ENCODE results near the gene NINJ2. TPM values are rescaled to one million over a fixed set of nuclear protein-coding genes. Genes with fewer than 3 reads are reported as not detected.

Gene NINJ2
- total RNA-seq, 4 donors from 2014 or later: 2.2 to 14.9 (median 4.5) TPM

DNA sequence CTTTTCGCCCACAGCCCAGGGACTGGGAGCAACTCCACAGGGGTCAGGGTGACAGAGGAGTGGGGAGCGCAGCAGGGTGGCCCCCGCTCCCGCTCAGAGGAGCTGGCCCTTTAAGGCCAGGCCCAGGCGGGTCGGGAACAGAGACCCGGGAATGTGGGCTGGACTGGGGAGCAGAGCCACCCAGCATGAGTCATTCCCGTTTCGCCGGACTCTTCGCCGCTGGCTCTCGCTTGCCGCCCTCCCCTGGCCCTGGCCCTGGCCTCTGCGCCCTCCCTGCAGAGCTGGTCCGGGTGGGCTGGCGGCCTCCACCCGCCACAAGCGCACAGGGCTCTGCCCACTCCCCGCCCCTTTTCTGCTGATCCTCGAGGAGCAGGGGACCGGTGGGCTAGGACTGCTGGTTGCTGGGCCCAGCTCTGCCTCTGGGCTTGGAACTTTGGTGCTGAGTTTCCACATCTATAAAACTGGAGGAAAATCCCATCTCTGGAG, 92.8 kb downstream of the NINJ2 start:
- Histone ChIP-seq H3K36me3 (no peaks in the 10 kb centered on the region), H3K27me3 (no peaks in the 10 kb centered on the region), H3K27ac (peak overlapping the region; percentile 90 to 96 (median 95)), H3K9me3 (no peaks in the 10 kb centered on the region), H3K4me3 (peak overlapping the region; percentile 36 to 76 (median 62)), H3K4me1 (peaks cover 21 to 65% (median 34%) of the 10 kb centered on the region in 3 donors)
- no peak for DNase-seq
- WGBS, 2 donors: 0% methylated on average over 2 of the region's 22 CpGs; no CpG with 5 or more reads in 1 of the 2 donors
- intact Hi-C loops (cut with DNase I): loop anchor here (5.0 to 10.0 kb wide), 2 partner anchors 74 to 182 kb away; partner anchors contain the start of gene WNK1
- TF ChIP-seq, protein P1, sequence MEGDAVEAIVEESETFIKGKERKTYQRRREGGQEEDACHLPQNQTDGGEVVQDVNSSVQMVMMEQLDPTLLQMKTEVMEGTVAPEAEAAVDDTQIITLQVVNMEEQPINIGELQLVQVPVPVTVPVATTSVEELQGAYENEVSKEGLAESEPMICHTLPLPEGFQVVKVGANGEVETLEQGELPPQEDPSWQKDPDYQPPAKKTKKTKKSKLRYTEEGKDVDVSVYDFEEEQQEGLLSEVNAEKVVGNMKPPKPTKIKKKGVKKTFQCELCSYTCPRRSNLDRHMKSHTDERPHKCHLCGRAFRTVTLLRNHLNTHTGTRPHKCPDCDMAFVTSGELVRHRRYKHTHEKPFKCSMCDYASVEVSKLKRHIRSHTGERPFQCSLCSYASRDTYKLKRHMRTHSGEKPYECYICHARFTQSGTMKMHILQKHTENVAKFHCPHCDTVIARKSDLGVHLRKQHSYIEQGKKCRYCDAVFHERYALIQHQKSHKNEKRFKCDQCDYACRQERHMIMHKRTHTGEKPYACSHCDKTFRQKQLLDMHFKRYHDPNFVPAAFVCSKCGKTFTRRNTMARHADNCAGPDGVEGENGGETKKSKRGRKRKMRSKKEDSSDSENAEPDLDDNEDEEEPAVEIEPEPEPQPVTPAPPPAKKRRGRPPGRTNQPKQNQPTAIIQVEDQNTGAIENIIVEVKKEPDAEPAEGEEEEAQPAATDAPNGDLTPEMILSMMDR (IDR thresholded peaks at IDR 0.05): no peak
- TF ChIP-seq POLR2A (IDR thresholded peaks at IDR 0.05): peak in 2 of 4 donors; percentile 39 to 68

DNA sequence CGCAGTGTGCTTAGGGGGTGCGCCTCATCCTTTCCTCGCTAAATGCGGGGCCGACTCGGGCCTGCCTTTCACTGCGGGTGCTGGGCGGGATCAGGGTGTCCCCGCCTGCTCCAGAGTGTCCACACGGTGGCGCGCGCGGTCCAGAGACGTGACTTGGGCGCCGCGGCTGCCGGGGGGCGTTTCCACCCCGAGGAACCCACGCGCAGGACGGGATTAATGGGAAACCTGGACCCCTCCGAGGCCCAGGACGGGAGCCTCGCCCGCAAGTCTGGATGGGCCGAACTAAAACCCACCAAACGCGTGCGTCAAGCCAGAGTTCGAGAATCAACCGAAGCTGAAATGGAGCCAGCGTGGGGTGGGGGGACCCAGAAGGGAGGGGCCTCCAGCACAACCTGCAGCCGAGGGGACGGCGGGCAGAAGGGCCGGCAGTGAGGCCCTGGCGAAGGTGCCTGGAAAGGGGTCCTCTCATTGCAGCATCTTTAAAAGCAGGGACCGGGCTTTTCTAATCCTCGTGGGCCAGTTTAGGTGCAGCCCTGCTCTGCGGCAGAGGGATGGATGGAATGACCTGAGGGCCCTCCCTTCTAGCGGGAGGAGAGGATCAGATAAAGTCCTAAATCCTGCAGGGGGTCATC, 93.3 kb downstream of the NINJ2 start:
- H3K9me3 ChIP-seq: no peaks in the 10 kb centered on the region
- no peak for DNase-seq
- peak overlapping the region; percentile 90 to 96 (median 95) for H3K27ac ChIP-seq
- H3K4me1 ChIP-seq: peaks cover 16 to 59% (median 28%) of the 10 kb centered on the region in 3 donors
- intact Hi-C loops (cut with DNase I): loop anchor here (5.0 to 10.0 kb wide), 5 partner anchors 75 to 385 kb away; partner anchors contain the start of gene WNK1
- TF ChIP-seq, protein P1 (IDR thresholded peaks at IDR 0.05): peak; percentile 92 to 99 (median 96)
- no peak for TF ChIP-seq POLR2A (IDR thresholded peaks at IDR 0.05)
- H3K36me3 ChIP-seq: no peaks in the 10 kb centered on the region
- peak overlapping the region; percentile 36 to 76 (median 62) for H3K4me3 ChIP-seq
- WGBS, 2 donors: 2% methylated on average over 18 of the region's 44 CpGs; no CpG with 5 or more reads in 1 of the 2 donors
- no peaks in the 10 kb centered on the region for H3K27me3 ChIP-seq

DNA sequence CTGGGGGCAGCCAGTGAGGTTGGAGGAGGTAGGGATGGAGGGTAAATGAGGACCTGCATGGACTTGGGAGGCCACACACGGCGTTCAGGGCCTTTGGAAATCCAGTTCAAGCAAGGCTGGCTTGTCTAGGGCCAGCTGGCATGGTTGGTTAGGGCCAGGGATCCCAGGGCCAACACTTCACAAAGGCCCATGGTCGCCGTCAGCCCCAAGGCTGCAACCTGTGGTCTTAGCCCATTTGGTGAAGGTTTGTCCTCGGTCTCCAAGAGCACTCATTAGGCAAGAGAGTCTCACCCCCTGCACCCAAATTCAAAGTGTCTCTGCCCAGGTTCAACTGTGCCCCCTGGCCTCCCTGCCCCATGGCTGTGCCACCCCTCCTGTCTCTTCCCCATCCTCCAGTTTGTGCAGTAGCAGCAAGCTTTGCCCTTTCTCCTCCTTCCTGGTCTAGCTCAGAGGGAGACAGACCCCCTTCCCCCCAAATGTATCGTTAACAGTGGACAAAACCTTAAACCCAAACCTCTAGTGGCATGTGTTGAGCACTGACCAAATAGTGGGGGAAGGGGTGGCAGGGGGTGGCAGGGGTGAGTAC, 94.1 kb downstream of the NINJ2 start:
- Histone ChIP-seq H3K36me3 (no peaks in the 10 kb centered on the region), H3K27me3 (no peaks in the 10 kb centered on the region), H3K9me3 (no peaks in the 10 kb centered on the region), H3K4me3 (peak overlapping the region in 2 of 4 donors; percentile 70 to 76), H3K4me1 (peaks cover 15 to 52% (median 27%) of the 10 kb centered on the region in 3 donors), H3K27ac (peak overlapping the region in 3 of 4 donors; percentile 95 to 96 (median 95))
- WGBS, 2 donors: 45% methylated on average over 2 of the region's 6 CpGs; no CpG with 5 or more reads in 1 of the 2 donors
- intact Hi-C loops (cut with DNase I): loop anchor here (5.0 to 10.0 kb wide), 3 partner anchors 248 to 386 kb away; no protein-coding TSS in a partner anchor
- no peak for TF ChIP-seq POLR2A (IDR thresholded peaks at IDR 0.05)
- TF ChIP-seq, protein P1 (IDR thresholded peaks at IDR 0.05): no peak
- DNase-seq: no peak

DNA sequence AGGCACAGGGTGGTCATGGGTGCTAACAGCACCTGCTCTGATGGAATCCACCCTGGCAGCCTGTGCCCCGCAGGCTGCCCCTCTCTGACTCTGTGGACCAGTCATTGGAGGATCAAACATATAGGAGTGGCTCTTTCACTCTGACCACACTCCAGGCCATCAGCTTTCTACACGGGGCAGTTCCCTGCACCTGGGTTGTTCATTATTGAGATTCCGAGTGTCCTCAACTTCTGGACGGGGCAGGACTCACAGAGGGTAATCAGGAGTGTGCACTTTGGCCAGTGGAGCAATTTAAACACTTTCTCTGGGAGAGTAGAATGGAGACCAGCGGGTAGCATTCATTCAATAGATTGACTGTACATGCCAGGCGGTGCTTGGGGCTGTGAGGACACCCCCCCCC, 94.8 kb downstream of the NINJ2 start:
- Histone ChIP-seq H3K27ac (no peak overlapping the region), H3K4me1 (peaks cover 15 to 48% (median 27%) of the 10 kb centered on the region in 3 donors), H3K36me3 (no peaks in the 10 kb centered on the region), H3K27me3 (no peaks in the 10 kb centered on the region), H3K9me3 (no peaks in the 10 kb centered on the region), H3K4me3 (no peak overlapping the region)
- no peak for TF ChIP-seq POLR2A (IDR thresholded peaks at IDR 0.05)
- TF ChIP-seq, protein P1 (IDR thresholded peaks at IDR 0.05): no peak
- DNase-seq: no peak
- intact Hi-C loops (cut with DNase I): loop anchor here (5.0 to 10.0 kb wide), 3 partner anchors 249 to 386 kb away; no protein-coding TSS in a partner anchor
- WGBS, 2 donors: 86 to 92% methylated on average over 4 to 5 of the region's 6 CpGs

Measured in esophagus squamous epithelium (tissue), 5 donors.